Uterus (tissue), 4 donors: ENCODE results near the gene SNAPC4. TPM values are rescaled to one million over a fixed set of nuclear protein-coding genes. Genes with fewer than 3 reads are reported as not detected.

Experiments used
- DNase-seq, 2 donors: peaks; one replicate each; pipeline ENCODE4 v3.0.0-alpha.2; 2019 to 2020
- H3K27ac ChIP-seq, 2 donors: fragments of 200-600 bp; sonication (generic); 1 replicate in 1 of 2; 2 replicates in 1 of 2; pipeline ENCODE4 v1.5.1; 2016 to 2018
- H3K27me3 ChIP-seq, 2 donors: fragments of 200-600 bp; sonication (generic); one replicate each; pipeline ENCODE4 v1.5.1; 2018 to 2019; ENCODE audit warnings: control low read depth in 1 of 2
- H3K36me3 ChIP-seq, 2 donors: fragments of 200-600 bp; sonication (generic); one replicate each; pipeline ENCODE4 v1.5.1; 2019; ENCODE audit warnings: control low read depth in 1 of 2
- H3K4me1 ChIP-seq, 2 donors: fragments of 200-600 bp; sonication (generic); one replicate each; pipeline ENCODE4 v1.5.1; 2018 to 2019; ENCODE audit warnings: control low read depth in 1 of 2
- H3K4me3 ChIP-seq, 2 donors: fragments of 200-600 bp; sonication (generic); 1 replicate in 1 of 2; 2 replicates in 1 of 2; pipeline ENCODE4 v1.5.1; 2018 to 2019; ENCODE audit warnings: mild to moderate bottlenecking in 1 of 2
- H3K9me3 ChIP-seq, 2 donors: fragments of 200-600 bp; sonication (generic); one replicate each; pipeline ENCODE4 v1.5.1; 2019; ENCODE audit warnings: control low read depth in 1 of 2
- POLR2A ChIP-seq, 2 donors: fragments of 450-650 bp; IDR thresholded peaks; one replicate each; pipeline ENCODE4 v1.6.1; 2016; ENCODE audit warnings: antibody characterized with exemption in 2 of 2, mild to moderate bottlenecking in 1 of 2, moderate library complexity in 1 of 2
- intact Hi-C: fragments of 100-400 bp; cut with DNase I; formaldehyde crosslinking; loops from one replicate; pipeline ENCODE4 v1.15.1; 2023; ENCODE audit warnings: low total_unique reads
- total RNA-seq, 4 donors: library from RNA; depleted of rRNA in 3 of 4; stranded (reverse); fragments of >200 nt in 3 of 4; gene quantifications; one replicate each; pipeline versions ENCODE4 v1.1.0 to v1.2.4, GENCODE V29; 2014 to 2023
- TF ChIP-seq, protein P1 (sequence below), 4 experiments: fragments of 200-600 bp in 2 of 4; fragments of 450-650 bp in 2 of 4; sonication (generic) in 2 of 4; IDR thresholded peaks; one replicate each; pipeline ENCODE4 v1.5.1; 2016 to 2019; ENCODE audit warnings: antibody characterized with exemption in 4 of 4, mild to moderate bottlenecking in 2 of 4, moderate library complexity in 1 of 4
- donor health status: DM: yes; HTN: yes; CAD: no.

SNAPC4 gene
- total RNA-seq, 4 donors from 2014 or later: 0.51 to 12.5 (median 7.7) TPM

GRCh38 chr9:136405481-136405880 lies 5.5 kb upstream of the SNAPC4 start:
- no peak for DNase-seq
- intact Hi-C loops: no loop called here

DNA sequence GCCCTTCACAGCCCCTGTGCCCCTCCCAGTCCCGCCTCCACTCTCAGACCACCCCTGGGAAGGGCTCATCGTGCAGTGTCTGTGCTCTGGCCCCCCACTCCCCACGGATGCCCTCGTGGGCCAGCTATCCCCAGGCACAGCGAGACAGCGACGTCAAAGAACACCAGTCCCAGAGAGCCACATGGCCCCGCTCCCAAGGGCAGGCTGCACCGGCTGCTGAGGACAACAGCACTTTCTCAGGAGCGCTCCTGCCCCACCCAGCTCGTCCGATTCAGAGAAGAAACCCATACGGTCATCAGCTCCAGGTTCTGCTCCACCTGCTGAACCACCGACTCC lies 4.8 kb upstream of the SNAPC4 start:
- Histone ChIP-seq H3K4me1 (peaks cover 0 to 5% of the 10 kb centered on the region in 2 donors), H3K4me3 (no peak overlapping the region), H3K27ac (no peak overlapping the region), H3K27me3 (no peaks in the 10 kb centered on the region), H3K36me3 (no peaks in the 10 kb centered on the region), H3K9me3 (no peaks in the 10 kb centered on the region)
- DNase-seq: no peak
- TF ChIP-seq, protein P1, sequence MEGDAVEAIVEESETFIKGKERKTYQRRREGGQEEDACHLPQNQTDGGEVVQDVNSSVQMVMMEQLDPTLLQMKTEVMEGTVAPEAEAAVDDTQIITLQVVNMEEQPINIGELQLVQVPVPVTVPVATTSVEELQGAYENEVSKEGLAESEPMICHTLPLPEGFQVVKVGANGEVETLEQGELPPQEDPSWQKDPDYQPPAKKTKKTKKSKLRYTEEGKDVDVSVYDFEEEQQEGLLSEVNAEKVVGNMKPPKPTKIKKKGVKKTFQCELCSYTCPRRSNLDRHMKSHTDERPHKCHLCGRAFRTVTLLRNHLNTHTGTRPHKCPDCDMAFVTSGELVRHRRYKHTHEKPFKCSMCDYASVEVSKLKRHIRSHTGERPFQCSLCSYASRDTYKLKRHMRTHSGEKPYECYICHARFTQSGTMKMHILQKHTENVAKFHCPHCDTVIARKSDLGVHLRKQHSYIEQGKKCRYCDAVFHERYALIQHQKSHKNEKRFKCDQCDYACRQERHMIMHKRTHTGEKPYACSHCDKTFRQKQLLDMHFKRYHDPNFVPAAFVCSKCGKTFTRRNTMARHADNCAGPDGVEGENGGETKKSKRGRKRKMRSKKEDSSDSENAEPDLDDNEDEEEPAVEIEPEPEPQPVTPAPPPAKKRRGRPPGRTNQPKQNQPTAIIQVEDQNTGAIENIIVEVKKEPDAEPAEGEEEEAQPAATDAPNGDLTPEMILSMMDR (IDR thresholded peaks at IDR 0.05): no peak
- TF ChIP-seq POLR2A (IDR thresholded peaks at IDR 0.05): no peak
- intact Hi-C loops: no loop called here

More at GRCh38 chr9:136405481-136405880, 5.5 kb upstream of the SNAPC4 start:
- H3K4me1 ChIP-seq: peaks cover 0 to 8% of the 10 kb centered on the region in 2 donors
- TF ChIP-seq, protein P1 (IDR thresholded peaks at IDR 0.05): no peak
- TF ChIP-seq POLR2A (IDR thresholded peaks at IDR 0.05): no peak
- no peak overlapping the region for H3K4me3 ChIP-seq
- no peaks in the 10 kb centered on the region for H3K9me3 ChIP-seq
- no peaks in the 10 kb centered on the region for H3K36me3 ChIP-seq
- H3K27me3 ChIP-seq: no peaks in the 10 kb centered on the region
- H3K27ac ChIP-seq: no peak overlapping the region

- H3K4me3 ChIP-seq: no peak overlapping the region
- no peaks in the 10 kb centered on the region for H3K36me3 ChIP-seq
- no peaks in the 10 kb centered on the region for H3K27me3 ChIP-seq
- H3K4me1 ChIP-seq: peaks cover 3 to 4% of the 10 kb centered on the region in 2 donors
- intact Hi-C loops: no loop called here
- no peaks in the 10 kb centered on the region for H3K9me3 ChIP-seq
- H3K27ac ChIP-seq: no peak overlapping the region
- DNase-seq: no peak
- TF ChIP-seq, protein P1 (IDR thresholded peaks at IDR 0.05): no peak
- TF ChIP-seq POLR2A (IDR thresholded peaks at IDR 0.05): no peak
These were observed 4.2 kb upstream of the SNAPC4 start for GRCh38 chr9:136403915-136404800.

- H3K4me1 ChIP-seq: peaks cover 4 to 7% of the 10 kb centered on the region in 2 donors
- TF ChIP-seq, protein P1 (IDR thresholded peaks at IDR 0.05): no peak
- no peak for TF ChIP-seq POLR2A (IDR thresholded peaks at IDR 0.05)
- DNase-seq: no peak
- H3K9me3 ChIP-seq: no peaks in the 10 kb centered on the region
- intact Hi-C loops: no loop called here
- H3K27ac ChIP-seq: no peak overlapping the region
- H3K27me3 ChIP-seq: no peaks in the 10 kb centered on the region
- no peak overlapping the region for H3K4me3 ChIP-seq
- no peaks in the 10 kb centered on the region for H3K36me3 ChIP-seq
These were observed 3.6 kb upstream of the SNAPC4 start for GRCh38 chr9:136403538-136403914.

DNA sequence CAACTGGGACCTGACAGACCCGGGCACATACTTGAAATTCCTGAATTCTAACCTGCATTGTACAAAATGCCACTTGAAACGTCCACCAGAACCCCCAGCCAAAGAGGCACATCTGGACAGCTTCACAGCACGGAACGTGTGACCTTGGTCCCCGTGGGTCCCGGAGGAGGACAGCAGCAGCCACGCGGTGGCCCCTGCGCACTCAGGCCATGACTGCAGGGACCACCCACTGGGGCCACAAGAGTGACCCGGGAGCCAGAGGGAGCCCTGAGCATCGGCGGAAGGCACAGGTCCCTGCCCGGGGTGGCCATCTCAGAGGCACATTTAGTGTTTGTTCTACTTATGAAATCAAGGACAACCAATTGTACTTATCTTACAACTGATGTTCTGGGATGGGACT lies 2.1 kb upstream of the SNAPC4 start:
- intact Hi-C loops: no loop called here
- TF ChIP-seq, protein P1 (IDR thresholded peaks at IDR 0.05): no peak
- TF ChIP-seq POLR2A (IDR thresholded peaks at IDR 0.05): no peak
- no peak for DNase-seq
- H3K27ac ChIP-seq: no peak overlapping the region
- H3K36me3 ChIP-seq: no peaks in the 10 kb centered on the region
- H3K9me3 ChIP-seq: no peaks in the 10 kb centered on the region
- H3K27me3 ChIP-seq: no peaks in the 10 kb centered on the region
- H3K4me1 ChIP-seq: peaks cover 4 to 7% of the 10 kb centered on the region in 2 donors
- no peak overlapping the region for H3K4me3 ChIP-seq
